MM.1S (cell line): ENCODE results near the gene OPRD1.
"Not testable (repeated sequence)": the region's sequence is repeated elsewhere in the genome, so short reads cannot be mapped to it uniquely, and the experiment has no call there.

Source experiments
- DNase-seq: peaks from one replicate; pipeline ENCODE4 v3.0.0-alpha.2; 2015
- H2AFZ ChIP-seq: fragments of 300-600 bp; sonication (generic); 2 replicates; pipeline ENCODE4 v1.6.0; 2016; ENCODE audit warnings: antibody characterized with exemption, low read length
- H3F3A ChIP-seq: fragments of 300-600 bp; sonication (generic); 2 replicates; pipeline ENCODE4 v1.6.1; 2016; ENCODE audit warnings: mild to moderate bottlenecking, antibody characterized with exemption, low read length, moderate library complexity, mixed read lengths; ENCODE audit not compliant: insufficient read depth
- H3K27ac ChIP-seq: fragments of 300-600 bp; sonication (generic); 2 replicates; pipeline ENCODE4 v1.5.1; 2016; ENCODE audit warnings: mild to moderate bottlenecking, low read length
- H3K27me3 ChIP-seq: fragments of 300-600 bp; sonication (generic); replicated peaks from 2 replicates; pipeline ENCODE4 v1.6.0; 2016; ENCODE audit warnings: low read length; ENCODE audit not compliant: insufficient read depth
- H3K36me3 ChIP-seq: fragments of 300-600 bp; sonication (generic); replicated peaks from 2 replicates; pipeline ENCODE4 v1.6.1; 2016; ENCODE audit warnings: mild to moderate bottlenecking, low read length, mixed read lengths; ENCODE audit not compliant: insufficient read depth
- H3K4me1 ChIP-seq: fragments of 300-600 bp; sonication (generic); 2 replicates; pipeline ENCODE4 v1.6.1; 2016; ENCODE audit warnings: low read length, mixed read lengths
- H3K4me2 ChIP-seq: fragments of 300-600 bp; sonication (generic); 2 replicates; pipeline ENCODE4 v1.6.0; 2016; ENCODE audit warnings: low read depth, low read length
- H3K4me3 ChIP-seq: fragments of 300-600 bp; sonication (generic); 2 replicates; pipeline ENCODE4 v1.5.1; 2016; ENCODE audit warnings: low read length, mixed read lengths
- H3K79me2 ChIP-seq: fragments of 300-600 bp; sonication (generic); 2 replicates; pipeline ENCODE4 v1.6.1; 2016; ENCODE audit warnings: mixed run types, low read length, mixed read lengths
- H3K9ac ChIP-seq: fragments of 300-600 bp; sonication (generic); 2 replicates; pipeline ENCODE4 v1.6.1; 2016; ENCODE audit warnings: low read length, mixed read lengths
- H3K9me2 ChIP-seq: fragments of 300-600 bp; sonication (generic); replicated peaks from 2 replicates; pipeline ENCODE4 v1.6.1; 2016; ENCODE audit warnings: mild to moderate bottlenecking, low read length, mixed read lengths; ENCODE audit not compliant: insufficient read depth
- H3K9me3 ChIP-seq: fragments of 300-600 bp; sonication (generic); replicated peaks from 2 replicates; pipeline ENCODE4 v1.6.1; 2016; ENCODE audit warnings: mild to moderate bottlenecking, low read length, mixed read lengths; ENCODE audit not compliant: insufficient read depth
- H4K20me1 ChIP-seq: fragments of 300-600 bp; sonication (generic); 2 replicates; pipeline ENCODE4 v1.6.1; 2016; ENCODE audit warnings: mild to moderate bottlenecking, low read length, moderate library complexity, mixed read lengths; ENCODE audit not compliant: insufficient read depth
- CTCF ChIP-seq: fragments of 300-600 bp; sonication (generic); IDR thresholded peaks from 2 replicates; pipeline ENCODE4 v1.5.1; 2016; ENCODE audit warnings: antibody characterized with exemption, low read length, mixed read lengths
- EZH2 ChIP-seq: fragments of 300-600 bp; sonication (generic); optimal IDR thresholded peaks from 2 replicates; pipeline ENCODE3; 2017; ENCODE audit warnings: low read depth, mild to moderate bottlenecking, antibody characterized with exemption, low read length, mixed read lengths
- EZH2phosphoT487 ChIP-seq: fragments of 300-600 bp; sonication (generic); IDR thresholded peaks from 2 replicates; pipeline ENCODE4 v1.6.1; 2018; ENCODE audit warnings: antibody characterized with exemption, low read length

OPRD1 gene

GRCh38 chr1:28867850-28868249 is 55.9 kb downstream of the OPRD1 start:
- no peak for DNase-seq
- Histone ChIP-seq H3K36me3 (no peaks in the 10 kb centered on the region), H3K4me1 (no peaks in the 10 kb centered on the region), H4K20me1 (no peaks in the 10 kb centered on the region), H3K9me2 (no peaks in the 10 kb centered on the region), H3F3A (no peaks in the 10 kb centered on the region), H3K9ac (no peak overlapping the region), H3K79me2 (no peaks in the 10 kb centered on the region), H3K4me2 (no peak overlapping the region), H2AFZ (no peak overlapping the region), H3K4me3 (no peak overlapping the region), H3K9me3 (no peaks in the 10 kb centered on the region), H3K27ac (no peak overlapping the region), H3K27me3 (peaks cover 15% of the 10 kb centered on the region; the same call in 1 of the 2 replicates)
- TF ChIP-seq EZH2phosphoT487 = no peak
- TF ChIP-seq CTCF = no peak
- TF ChIP-seq EZH2 = no peak

- DNase-seq = no peak
These were observed 58.0 kb downstream of the OPRD1 start for GRCh38 chr1:28869952-28870351.

GRCh38 chr1:28871631-28872401 is 59.8 kb downstream of the OPRD1 start:
- Histone ChIP-seq H4K20me1 (no peaks in the 10 kb centered on the region), H3K9ac (no peak overlapping the region), H3K9me2 (no peaks in the 10 kb centered on the region), H3K4me1 (no peaks in the 10 kb centered on the region), H3K36me3 (no peaks in the 10 kb centered on the region), H3K4me3 (no peak overlapping the region), H3K4me2 (no peak overlapping the region), H3K27me3 (no peaks in the 10 kb centered on the region), H3F3A (no peaks in the 10 kb centered on the region), H3K79me2 (no peaks in the 10 kb centered on the region), H2AFZ (no peak overlapping the region), H3K9me3 (no peaks in the 10 kb centered on the region), H3K27ac (no peak overlapping the region)
- no peak for DNase-seq
- no peak for TF ChIP-seq EZH2
- no peak for TF ChIP-seq EZH2phosphoT487
- no peak for TF ChIP-seq CTCF

More at GRCh38 chr1:28869952-28870351, 58.0 kb downstream of the OPRD1 start:
- Histone ChIP-seq H4K20me1 (no peaks in the 10 kb centered on the region), H3K4me2 (no peak overlapping the region), H3F3A (no peaks in the 10 kb centered on the region), H3K9ac (no peak overlapping the region), H2AFZ (no peak overlapping the region), H3K27me3 (peaks cover 13% of the 10 kb centered on the region; the same call in 1 of the 2 replicates), H3K4me1 (no peaks in the 10 kb centered on the region), H3K4me3 (no peak overlapping the region), H3K9me2 (no peaks in the 10 kb centered on the region), H3K36me3 (no peaks in the 10 kb centered on the region), H3K27ac (no peak overlapping the region), H3K9me3 (no peaks in the 10 kb centered on the region), H3K79me2 (no peaks in the 10 kb centered on the region)
- TF ChIP-seq CTCF (no peak), EZH2phosphoT487 (no peak), EZH2 (no peak)

- H2AFZ ChIP-seq, H3K4me3 ChIP-seq, H3K27ac ChIP-seq, H3K9me2 ChIP-seq, H3K27me3 ChIP-seq, H3K4me1 ChIP-seq, H3K4me2 ChIP-seq, H3K9me3 ChIP-seq, H3F3A ChIP-seq, H3K36me3 ChIP-seq, H3K79me2 ChIP-seq, H4K20me1 ChIP-seq, DNase-seq, H3K9ac ChIP-seq: not testable (repeated sequence)
These were observed 63.2 kb downstream of the OPRD1 start for GRCh38 chr1:28875134-28875533.
